Measurements from ENCODE around the gene PDCD10. TPM values are rescaled to one million over a fixed set of nuclear protein-coding genes. Genes with fewer than 3 reads are reported as not detected.

The PDCD10 gene
- polyA plus RNA-seq, 1 donor (not counting 4 experiments of a cell fraction or from before 2014, with no cell fraction given): 131 TPM

- no peak for TF ChIP-seq CTCF (optimal IDR thresholded peaks at IDR 0.05 in 1 of 3, IDR thresholded peaks at IDR 0.05 in 1 of 3, conservative IDR thresholded peaks at IDR 0.05 in 1 of 3; ENCODE audit: extremely low read depth in 1 of 3, insufficient read depth in 2 of 3, low read length in 3 of 3)
- TF ChIP-seq EZH2 (IDR thresholded peaks at IDR 0.05; ENCODE audit: low read length): no peak
- FAIRE-seq: no peak
- Histone ChIP-seq H3K36me3 (ENCODE audit: control insufficient read depth in 2 of 2, extremely low read depth in 1 of 2, insufficient read depth in 2 of 2, low read length in 2 of 2) (no peaks in the 10 kb centered on the region), H2AFZ (ENCODE audit: control insufficient read depth, low read length) (no peak overlapping the region), H3K4me3 (ENCODE audit: control insufficient read depth in 2 of 3, extremely low read depth in 1 of 3, insufficient read depth in 2 of 3, low read depth in 1 of 3, low read length in 3 of 3) (no peak overlapping the region), H4K20me1 (ENCODE audit: control insufficient read depth, extremely low read depth, insufficient read depth, low read length) (no peaks in the 10 kb centered on the region), H3K27me3 (ENCODE audit: control insufficient read depth, extremely low read depth, insufficient read depth, low read length) (no peaks in the 10 kb centered on the region), H3K4me2 (ENCODE audit: control insufficient read depth, extremely low read depth, insufficient read depth, low read depth, low read length) (no peak overlapping the region), H3K9me1 (ENCODE audit: control insufficient read depth, extremely low read depth, insufficient read depth, low read length) (no peaks in the 10 kb centered on the region), H3K27ac (ENCODE audit: control insufficient read depth, insufficient read depth, low read length) (no peak overlapping the region), H3K9me3 (ENCODE audit: control insufficient read depth, low read depth, low read length) (no peaks in the 10 kb centered on the region), H3K79me2 (ENCODE audit: control insufficient read depth, insufficient read depth, low read length) (no peaks in the 10 kb centered on the region), H3K9ac (ENCODE audit: control insufficient read depth, extremely low read depth, insufficient read depth, low read length) (no peak overlapping the region), H3K4me1 (ENCODE audit: control insufficient read depth, extremely low read depth, insufficient read depth, low read length) (no peaks in the 10 kb centered on the region)
- dilution Hi-C loops (cut with MboI; ENCODE audit: extremely low pct_ligation_motif_present, low sequenced_read_pairs): no loop called here
- no peak for DNase-seq (ENCODE audit: low read depth, low spot score)
These were observed 68.1 kb downstream of the PDCD10 start for GRCh38 chr3:167666563-167666962.

GRCh38 chr3:167662919-167663400, 71.7 kb downstream of the PDCD10 start:
- H2AFZ ChIP-seq (ENCODE audit: control insufficient read depth, low read length): no peak overlapping the region
- H3K4me2 ChIP-seq (ENCODE audit: control insufficient read depth, extremely low read depth, insufficient read depth, low read depth, low read length): no peak overlapping the region
- DNase-seq (ENCODE audit: low read depth, low spot score): no peak
- H3K9ac ChIP-seq (ENCODE audit: control insufficient read depth, extremely low read depth, insufficient read depth, low read length): no peak overlapping the region
- H3K79me2 ChIP-seq (ENCODE audit: control insufficient read depth, insufficient read depth, low read length): no peaks in the 10 kb centered on the region
- H3K27me3 ChIP-seq (ENCODE audit: control insufficient read depth, extremely low read depth, insufficient read depth, low read length): no peaks in the 10 kb centered on the region
- dilution Hi-C loops (cut with MboI; ENCODE audit: extremely low pct_ligation_motif_present, low sequenced_read_pairs): no loop called here
- no peak overlapping the region for H3K27ac ChIP-seq (ENCODE audit: control insufficient read depth, insufficient read depth, low read length)
- H3K9me1 ChIP-seq (ENCODE audit: control insufficient read depth, extremely low read depth, insufficient read depth, low read length): no peaks in the 10 kb centered on the region
- no peaks in the 10 kb centered on the region for H3K36me3 ChIP-seq (ENCODE audit: control insufficient read depth in 2 of 2, extremely low read depth in 1 of 2, insufficient read depth in 2 of 2, low read length in 2 of 2)
- FAIRE-seq: no peak
- no peak for TF ChIP-seq CTCF (optimal IDR thresholded peaks at IDR 0.05 in 1 of 3, IDR thresholded peaks at IDR 0.05 in 1 of 3, conservative IDR thresholded peaks at IDR 0.05 in 1 of 3; ENCODE audit: extremely low read depth in 1 of 3, insufficient read depth in 2 of 3, low read length in 3 of 3)
- TF ChIP-seq EZH2 (IDR thresholded peaks at IDR 0.05; ENCODE audit: low read length): no peak
- no peaks in the 10 kb centered on the region for H3K9me3 ChIP-seq (ENCODE audit: control insufficient read depth, low read depth, low read length)
- H4K20me1 ChIP-seq (ENCODE audit: control insufficient read depth, extremely low read depth, insufficient read depth, low read length): no peaks in the 10 kb centered on the region
- no peaks in the 10 kb centered on the region for H3K4me1 ChIP-seq (ENCODE audit: control insufficient read depth, extremely low read depth, insufficient read depth, low read length)
- no peak overlapping the region for H3K4me3 ChIP-seq (ENCODE audit: control insufficient read depth in 2 of 3, extremely low read depth in 1 of 3, insufficient read depth in 2 of 3, low read depth in 1 of 3, low read length in 3 of 3)

Data from keratinocyte (primary cell).